Caco-2 (cell line): Measurements from ENCODE around the gene RGS10. TPM values are rescaled to one million over a fixed set of nuclear protein-coding genes. Genes with fewer than 3 reads are reported as not detected.

Experiments
- BruUV-seq: library from RNA; stranded (reverse); fragments of 400-500 nt; replicated peaks from 2 replicates; lab custom pipeline; 2021; lab: Mats Ljungman, UMichigan
- CTCF ChIA-PET: fragments of 300-600 bp; sonication (Branson Sonifier 250); formaldehyde crosslinking; loops from one replicate; lab custom pipeline; 2022; ENCODE audit warnings: antibody characterized with exemption; lab: Charles Lee
- POLR2A ChIA-PET: fragments of 300-600 bp; sonication (Branson Sonifier 250); formaldehyde crosslinking; loops from one replicate; lab custom pipeline; 2022; ENCODE audit warnings: antibody characterized with exemption; lab: Charles Lee
- DNase-seq, 2 experiments: peaks; one replicate each; pipeline versions ENCODE4 v3.0.0 to v3.0.0-alpha.2; 2020 to 2022
- H3K27me3 ChIP-seq: replicated peaks from 2 replicates; pipeline ENCODE4 v1.6.0; 2011; ENCODE audit warnings: low read length; ENCODE audit not compliant: control insufficient read depth, insufficient read depth
- H3K36me3 ChIP-seq: 2 replicates; pipeline ENCODE4 v1.5.1; 2011; ENCODE audit warnings: low read length; ENCODE audit not compliant: control insufficient read depth, insufficient read depth
- H3K4me1 ChIP-seq: fragments of 250-450 bp; sonication (Bioruptor Pico); 2 replicates; pipeline ENCODE4 v1.5.1; 2020; ENCODE audit warnings: mild to moderate bottlenecking
- H3K4me3 ChIP-seq: 2 replicates; pipeline ENCODE4 v1.5.1; 2011; ENCODE audit warnings: low read depth, mild to moderate bottlenecking, control low read depth, low read length
- H3K9me3 ChIP-seq: fragments of 250-450 bp; sonication (Bioruptor Pico); 2 replicates; pipeline ENCODE4 v1.5.1; 2020; ENCODE audit warnings: mild to moderate bottlenecking, moderate library complexity
- H3K27ac Mint-ChIP-seq: one replicate; pipeline ENCODE4 v1.8.0; 2022; ENCODE audit warnings: mixed read lengths; ENCODE audit not compliant: unreplicated experiment
- H3K27me3 Mint-ChIP-seq: one replicate; pipeline ENCODE4 v1.8.0; 2022; ENCODE audit warnings: mixed read lengths; ENCODE audit not compliant: insufficient read depth, unreplicated experiment
- H3K36me3 Mint-ChIP-seq: one replicate; pipeline ENCODE4 v1.8.0; 2022; ENCODE audit warnings: mild to moderate bottlenecking, mixed read lengths; ENCODE audit not compliant: insufficient read depth, unreplicated experiment
- H3K4me1 Mint-ChIP-seq: one replicate; pipeline ENCODE4 v1.8.0; 2022; ENCODE audit warnings: low read depth, mixed read lengths; ENCODE audit not compliant: unreplicated experiment
- H3K4me3 Mint-ChIP-seq: one replicate; pipeline ENCODE4 v1.8.0; 2022; ENCODE audit warnings: mild to moderate bottlenecking, moderate library complexity, mixed read lengths; ENCODE audit not compliant: unreplicated experiment
- H3K9me3 Mint-ChIP-seq: one replicate; pipeline ENCODE4 v1.8.0; 2022; ENCODE audit warnings: mixed read lengths; ENCODE audit not compliant: unreplicated experiment
- intact Hi-C: fragments of 100-400 bp; cut with micrococcal nuclease; formaldehyde crosslinking; loops from one replicate; pipeline ENCODE4 v1.10.0; 2022; ENCODE audit not compliant: unreplicated experiment
- total RNA-seq: library from RNA; stranded (reverse); gene quantifications from 2 replicates; pipeline ENCODE4 v1.2.3, GENCODE V29; 2022
- TF ChIP-seq, protein P1 (sequence below), 2 experiments: fragments of 200-600 bp in 1 of 2; IDR thresholded peaks; 1 replicate in 1 of 2; 2 replicates in 1 of 2; pipeline versions ENCODE4 v1.5.1 to v1.8.0; 2011 to 2022; ENCODE audit warnings: antibody characterized with exemption in 1 of 2, control low read depth in 1 of 2, inconsistent platforms in 1 of 2, low read depth in 1 of 2, low read length in 1 of 2, mild to moderate bottlenecking in 1 of 2, moderate library complexity in 1 of 2; ENCODE audit not compliant: insufficient read depth in 1 of 2, severe bottlenecking in 1 of 2, unreplicated experiment in 1 of 2

RGS10 gene
- total RNA-seq, 1 experiment from 2014 or later, result 23.2 TPM

GRCh38 chr10:119575991-119576390 is 33.5 kb upstream of the RGS10 start:
- Mint-ChIP-seq H3K4me1 (no peaks in the 10 kb centered on the region), H3K9me3 (no peaks in the 10 kb centered on the region), H3K36me3 (peaks cover 83% of the 10 kb centered on the region), H3K27me3 (no peaks in the 10 kb centered on the region), H3K4me3 (no peak overlapping the region), H3K27ac (no peak overlapping the region)
- no peak overlapping the region for H3K4me3 ChIP-seq
- DNase-seq, result no peak
- H3K36me3 ChIP-seq, result no peaks in the 10 kb centered on the region; the same call in none of the 2 replicates
- TF ChIP-seq, protein P1, sequence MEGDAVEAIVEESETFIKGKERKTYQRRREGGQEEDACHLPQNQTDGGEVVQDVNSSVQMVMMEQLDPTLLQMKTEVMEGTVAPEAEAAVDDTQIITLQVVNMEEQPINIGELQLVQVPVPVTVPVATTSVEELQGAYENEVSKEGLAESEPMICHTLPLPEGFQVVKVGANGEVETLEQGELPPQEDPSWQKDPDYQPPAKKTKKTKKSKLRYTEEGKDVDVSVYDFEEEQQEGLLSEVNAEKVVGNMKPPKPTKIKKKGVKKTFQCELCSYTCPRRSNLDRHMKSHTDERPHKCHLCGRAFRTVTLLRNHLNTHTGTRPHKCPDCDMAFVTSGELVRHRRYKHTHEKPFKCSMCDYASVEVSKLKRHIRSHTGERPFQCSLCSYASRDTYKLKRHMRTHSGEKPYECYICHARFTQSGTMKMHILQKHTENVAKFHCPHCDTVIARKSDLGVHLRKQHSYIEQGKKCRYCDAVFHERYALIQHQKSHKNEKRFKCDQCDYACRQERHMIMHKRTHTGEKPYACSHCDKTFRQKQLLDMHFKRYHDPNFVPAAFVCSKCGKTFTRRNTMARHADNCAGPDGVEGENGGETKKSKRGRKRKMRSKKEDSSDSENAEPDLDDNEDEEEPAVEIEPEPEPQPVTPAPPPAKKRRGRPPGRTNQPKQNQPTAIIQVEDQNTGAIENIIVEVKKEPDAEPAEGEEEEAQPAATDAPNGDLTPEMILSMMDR (IDR thresholded peaks at IDR 0.05; ENCODE audit: insufficient read depth in 1 of 2, low read depth in 1 of 2, low read length in 1 of 2, severe bottlenecking in 1 of 2, unreplicated experiment in 1 of 2), result no peak
- H3K4me1 ChIP-seq, result no peaks in the 10 kb centered on the region
- ChIA-PET POLR2A (no interaction called here), CTCF (no interaction called here)
- H3K9me3 ChIP-seq, result no peaks in the 10 kb centered on the region
- intact Hi-C loops, result no loop called here
- BruUV-seq, result no TSS peak
- no peaks in the 10 kb centered on the region for H3K27me3 ChIP-seq

GRCh38 chr10:119575506-119575905 is 33.0 kb upstream of the RGS10 start:
- H3K27me3 ChIP-seq, result no peaks in the 10 kb centered on the region
- no peaks in the 10 kb centered on the region for H3K4me1 Mint-ChIP-seq
- no TSS peak for BruUV-seq
- CTCF ChIA-PET, result no interaction called here
- H3K9me3 Mint-ChIP-seq, result no peaks in the 10 kb centered on the region
- no peak for DNase-seq
- H3K4me3 ChIP-seq, result no peak overlapping the region
- H3K27ac Mint-ChIP-seq, result no peak overlapping the region
- no peaks in the 10 kb centered on the region for H3K9me3 ChIP-seq
- TF ChIP-seq, protein P1 (IDR thresholded peaks at IDR 0.05; ENCODE audit: insufficient read depth in 1 of 2, low read depth in 1 of 2, low read length in 1 of 2, severe bottlenecking in 1 of 2, unreplicated experiment in 1 of 2), result no peak
- POLR2A ChIA-PET, result interaction anchor here (0.5 kb wide), 1 partner anchor 504 kb away, joined by 5 read pairs; no protein-coding TSS in a partner anchor
- no peaks in the 10 kb centered on the region; the same call in none of the 2 replicates for H3K36me3 ChIP-seq
- no peak overlapping the region for H3K4me3 Mint-ChIP-seq
- no peaks in the 10 kb centered on the region for H3K27me3 Mint-ChIP-seq
- no peaks in the 10 kb centered on the region for H3K4me1 ChIP-seq
- intact Hi-C loops, result no loop called here
- peaks cover 86% of the 10 kb centered on the region for H3K36me3 Mint-ChIP-seq

- BruUV-seq, result no TSS peak
- no peaks in the 10 kb centered on the region for H3K9me3 Mint-ChIP-seq
- Histone ChIP-seq H3K27me3 (no peaks in the 10 kb centered on the region), H3K9me3 (no peaks in the 10 kb centered on the region), H3K4me1 (no peaks in the 10 kb centered on the region), H3K36me3 (no peaks in the 10 kb centered on the region), H3K4me3 (no peak overlapping the region)
- ChIA-PET POLR2A (no interaction called here), CTCF (no interaction called here)
- no peaks in the 10 kb centered on the region for H3K27me3 Mint-ChIP-seq
- peaks cover 34% of the 10 kb centered on the region for H3K36me3 Mint-ChIP-seq
- H3K27ac Mint-ChIP-seq, result no peak overlapping the region
- intact Hi-C loops, result no loop called here
- no peak overlapping the region for H3K4me3 Mint-ChIP-seq
- DNase-seq, result no peak
- no peaks in the 10 kb centered on the region for H3K4me1 Mint-ChIP-seq
- TF ChIP-seq, protein P1 (IDR thresholded peaks at IDR 0.05; ENCODE audit: insufficient read depth in 1 of 2, low read depth in 1 of 2, low read length in 1 of 2, severe bottlenecking in 1 of 2, unreplicated experiment in 1 of 2), result no peak
Observed at GRCh38 chr10:119567978-119568377, 25.5 kb upstream of the RGS10 start.
